Stimulated activated CD4-positive, alpha-beta T cell treated with anti-CD3 and anti-CD28 coated beads, Interleukin-4, amount 100 ng/mL, for 48 hours (primary cell): Measurements from ENCODE around the gene GALNT10.

ENCODE experiments used
- DNase-seq, 2 donors: peaks; one replicate each; pipeline ENCODE4 v3.0.0-alpha.2; 2020; ENCODE audit warnings: low read depth in 2 of 2

The GALNT10 gene

DNA sequence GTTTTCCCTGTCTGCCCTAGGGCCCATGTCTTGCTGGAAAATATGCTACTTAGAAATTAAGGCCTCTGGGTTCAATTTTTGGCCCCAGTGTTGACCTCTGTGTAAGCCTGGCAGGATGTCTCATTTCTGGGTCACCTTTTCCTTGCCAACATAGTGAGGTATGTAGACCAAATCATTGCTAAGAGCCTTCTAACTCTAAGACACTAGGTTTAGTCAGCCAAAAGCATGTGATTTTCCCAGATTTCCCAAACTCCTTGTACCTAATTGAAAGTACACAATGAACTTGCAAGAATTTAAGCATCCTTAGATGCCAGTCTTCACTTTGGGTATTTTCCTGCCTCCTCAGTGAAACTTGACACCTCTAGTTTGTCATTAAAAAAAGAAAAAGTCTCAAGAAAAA is 77.0 kb downstream of the GALNT10 start:
- no peak for DNase-seq

DNA sequence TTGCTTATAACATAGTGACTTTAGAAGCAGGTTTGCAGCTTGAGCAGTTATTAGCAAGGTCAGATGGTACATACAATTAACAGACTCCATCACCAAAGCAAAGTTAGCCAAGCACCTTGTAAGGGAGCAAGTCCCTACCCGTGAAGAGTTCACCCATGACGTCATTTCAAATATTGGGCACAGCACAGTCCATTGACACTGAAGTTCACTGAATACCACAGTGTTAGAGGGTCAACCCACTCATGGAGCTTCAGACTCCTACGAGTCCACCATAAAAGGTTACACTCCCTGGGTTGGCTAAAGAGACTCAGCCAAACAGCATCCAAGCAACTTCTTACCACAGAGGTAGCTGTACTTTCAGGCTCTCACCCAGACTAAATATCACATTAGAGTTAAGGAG is 77.5 kb downstream of the GALNT10 start:
- DNase-seq: no peak

DNA sequence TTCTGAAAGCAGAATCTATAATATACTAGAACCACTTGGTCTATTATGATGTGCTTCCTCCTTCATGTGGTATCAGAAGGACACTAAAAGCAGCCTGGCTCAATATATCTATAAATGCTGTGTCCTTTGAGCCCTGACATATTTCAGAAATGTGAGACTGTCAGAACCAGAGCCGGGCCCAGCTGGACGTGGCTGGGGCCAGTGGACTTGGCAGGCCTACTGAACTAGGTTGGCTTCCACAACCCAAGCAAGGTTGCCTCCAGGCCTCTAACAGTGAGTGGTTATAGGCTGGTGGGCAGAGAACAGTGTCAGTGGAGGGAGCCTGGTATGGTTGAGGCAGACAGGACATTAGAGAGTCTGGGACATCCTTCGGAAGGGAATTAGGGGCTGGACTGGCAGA is 78.9 kb downstream of the GALNT10 start:
- DNase-seq: no peak

DNA sequence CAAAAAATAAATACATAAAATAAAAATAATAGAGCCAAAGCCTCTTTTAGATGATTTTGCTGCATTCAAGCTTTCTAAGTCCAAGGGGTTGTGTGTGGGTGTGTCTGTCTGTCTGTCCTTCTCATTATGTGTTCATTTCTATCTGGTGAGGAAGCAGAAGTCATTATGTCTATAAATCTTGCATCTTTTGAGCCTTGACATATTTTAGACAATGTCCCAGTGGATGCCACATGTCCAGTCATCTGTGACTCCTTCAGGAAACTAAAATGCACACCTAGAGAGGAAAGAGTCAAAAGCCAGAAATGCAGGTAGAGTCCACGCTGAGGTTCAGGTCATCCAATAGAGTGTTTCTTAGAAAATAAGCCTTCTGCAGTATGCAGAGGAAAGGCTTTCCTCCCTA is 80.9 kb downstream of the GALNT10 start:
- no peak for DNase-seq

DNA sequence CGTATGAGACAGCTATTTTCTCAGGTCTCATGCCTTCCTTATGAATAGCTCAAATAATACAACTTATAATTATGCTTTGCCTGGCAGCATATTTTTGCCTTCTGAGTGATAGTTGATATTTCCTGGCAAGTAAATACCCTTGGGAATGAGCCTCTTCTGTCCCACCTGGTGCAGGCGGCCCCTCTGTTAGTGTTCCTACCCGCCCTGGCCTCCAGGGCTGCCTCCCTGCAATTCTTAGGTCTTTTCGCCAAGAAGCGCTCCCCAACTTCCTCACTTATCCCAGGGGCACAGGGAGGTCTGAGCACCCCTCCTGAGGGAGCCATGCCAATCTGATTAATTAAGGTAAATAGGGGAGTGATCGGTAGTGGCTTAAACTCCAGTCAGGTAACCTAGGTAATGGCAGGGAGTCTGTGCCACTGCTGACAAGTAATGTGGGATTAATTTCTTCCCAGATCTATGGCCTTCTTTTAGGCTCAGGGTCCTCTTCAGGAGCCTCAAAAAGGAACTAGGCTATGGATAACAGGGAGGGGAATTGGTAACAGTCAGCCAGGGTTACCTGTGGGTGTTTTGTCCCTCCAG is 81.5 kb downstream of the GALNT10 start:
- DNase-seq: no peak

DNA sequence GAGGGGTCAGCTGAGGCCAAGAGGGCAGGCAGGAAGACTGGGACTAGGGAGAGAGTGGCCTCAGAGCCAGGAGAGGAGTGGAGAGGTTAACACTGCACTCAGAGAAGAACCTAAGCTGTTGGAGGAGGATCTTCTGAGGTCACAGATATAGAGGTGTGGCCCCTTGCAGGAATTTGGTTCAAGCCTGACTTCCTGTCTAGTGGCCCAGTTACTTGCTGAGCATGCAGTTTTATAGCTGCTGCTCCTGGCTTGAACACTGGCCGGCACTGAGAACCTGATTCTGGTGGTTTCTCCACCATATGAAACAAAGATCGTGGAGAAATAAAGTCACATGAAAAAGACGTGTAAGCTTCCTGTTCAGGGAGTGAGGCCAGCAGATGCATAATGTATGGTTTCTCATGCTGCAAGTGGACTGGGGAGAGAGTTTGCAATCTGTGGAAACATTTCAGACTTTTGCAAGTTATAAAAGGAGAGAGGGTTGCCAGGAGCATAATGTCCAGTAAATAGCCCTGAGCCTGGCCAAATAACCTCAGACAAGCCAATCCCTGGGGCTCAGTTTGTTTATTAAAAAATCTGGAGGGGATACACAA is 82.6 kb downstream of the GALNT10 start:
- DNase-seq: no peak

DNA sequence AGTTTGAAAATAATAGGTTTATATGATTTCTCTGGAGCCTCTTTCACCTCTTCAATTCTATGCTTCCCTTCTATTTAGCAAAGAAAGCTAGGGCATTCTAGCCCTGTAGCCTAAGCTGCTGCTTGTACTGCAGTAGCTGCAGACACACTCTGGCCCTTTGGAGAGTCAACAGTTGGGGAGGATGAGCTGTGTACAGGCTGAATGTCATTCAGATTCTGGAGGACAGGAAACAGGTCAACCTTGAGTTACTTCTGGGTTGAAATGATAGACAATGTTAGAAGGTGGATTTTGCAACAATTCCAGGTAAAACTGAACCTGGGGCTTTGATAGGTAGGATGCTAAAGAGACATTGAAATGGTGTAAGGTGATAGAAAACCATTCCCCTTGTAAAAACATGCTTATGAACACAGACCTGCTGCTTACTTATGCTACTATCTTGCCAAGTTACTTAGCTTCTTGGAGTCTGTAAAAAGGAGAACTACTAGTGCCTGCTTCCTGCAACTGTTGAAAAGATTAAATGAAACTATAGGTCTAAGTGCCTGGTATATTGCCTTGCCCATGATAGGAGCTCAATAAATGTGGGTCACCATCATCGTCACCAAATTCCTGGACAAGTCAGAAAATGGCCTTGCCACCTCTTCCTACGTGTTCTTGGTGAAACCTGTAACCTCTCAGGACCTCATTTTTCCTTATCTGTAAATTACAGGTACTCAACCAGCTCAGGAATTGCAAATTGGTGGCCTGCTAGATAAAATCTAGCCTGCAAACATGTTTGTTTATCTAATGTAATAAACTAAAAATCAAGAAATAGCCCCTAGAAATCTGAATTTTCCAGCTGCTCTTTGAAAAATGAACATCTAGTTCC is 83.7 kb downstream of the GALNT10 start:
- no peak for DNase-seq

DNA sequence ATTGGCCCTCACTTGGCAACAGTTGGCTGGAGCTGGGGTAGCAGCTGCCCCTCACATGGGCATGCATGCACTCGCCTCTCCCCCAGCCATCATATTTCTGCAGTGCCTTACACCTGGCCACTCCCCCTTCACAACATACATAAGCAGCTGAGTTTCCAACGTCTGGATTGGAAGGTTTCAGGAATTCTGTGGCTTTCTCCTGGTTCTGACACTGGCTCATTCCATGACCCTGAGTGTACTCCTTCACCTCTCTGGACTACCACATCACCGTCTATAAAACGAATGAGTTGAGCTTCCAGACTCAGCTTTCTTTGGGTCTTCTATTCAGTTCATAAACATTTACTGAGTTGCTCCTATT is 84.3 kb downstream of the GALNT10 start:
- no peak for DNase-seq

DNA sequence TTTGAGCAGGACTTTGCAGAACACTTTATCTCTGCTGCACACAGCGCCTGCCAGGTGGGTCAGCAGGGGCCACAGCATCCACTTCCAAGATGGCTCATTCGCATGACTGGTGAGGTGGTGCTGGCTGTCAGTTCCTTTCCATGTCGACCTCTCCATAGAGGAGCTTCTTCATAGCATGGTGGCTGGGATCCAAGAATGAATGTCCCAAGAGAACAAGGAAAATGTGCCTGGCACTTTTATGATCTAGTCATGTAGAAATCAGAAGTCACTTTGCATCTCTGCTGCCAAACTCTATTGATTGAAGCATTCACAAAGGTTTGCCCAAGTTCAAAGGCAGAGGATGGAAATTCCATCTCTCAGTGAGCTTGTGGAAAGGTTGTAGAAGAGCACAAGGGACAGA is 85.0 kb downstream of the GALNT10 start:
- no peak for DNase-seq

DNA sequence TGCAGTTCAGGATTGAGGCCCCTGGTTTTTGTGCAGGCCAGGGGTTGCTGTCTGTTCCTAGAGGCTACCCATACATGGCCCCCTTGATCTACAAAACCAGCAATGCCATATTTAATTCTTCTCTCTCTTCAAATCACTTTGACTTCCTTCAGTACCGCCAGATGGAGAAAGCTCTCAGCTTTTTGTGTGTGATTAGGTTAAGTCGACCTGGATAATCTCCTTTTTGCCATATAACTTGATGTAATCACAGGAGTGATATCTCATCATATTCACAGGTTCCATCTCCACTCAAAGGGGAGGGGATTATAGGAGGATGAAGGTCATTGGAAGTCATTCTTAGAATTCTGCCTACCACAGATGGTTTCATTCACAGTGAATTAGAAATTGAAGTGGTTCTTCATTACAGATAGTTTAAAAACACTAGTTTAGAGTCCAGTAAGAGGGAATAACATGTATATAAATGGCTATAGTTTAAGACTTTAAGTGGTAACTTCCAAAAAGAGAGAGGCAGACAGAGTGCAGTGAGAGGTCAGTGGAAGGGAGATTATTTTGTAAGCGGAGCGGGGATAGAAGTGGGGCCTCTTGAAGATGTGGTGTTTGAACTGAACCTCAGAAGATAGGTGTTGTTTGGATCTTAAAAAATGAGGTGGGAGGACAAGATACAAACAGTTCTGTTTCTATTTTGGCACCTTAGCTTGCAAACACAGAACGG is 85.9 kb downstream of the GALNT10 start:
- no peak for DNase-seq

DNA sequence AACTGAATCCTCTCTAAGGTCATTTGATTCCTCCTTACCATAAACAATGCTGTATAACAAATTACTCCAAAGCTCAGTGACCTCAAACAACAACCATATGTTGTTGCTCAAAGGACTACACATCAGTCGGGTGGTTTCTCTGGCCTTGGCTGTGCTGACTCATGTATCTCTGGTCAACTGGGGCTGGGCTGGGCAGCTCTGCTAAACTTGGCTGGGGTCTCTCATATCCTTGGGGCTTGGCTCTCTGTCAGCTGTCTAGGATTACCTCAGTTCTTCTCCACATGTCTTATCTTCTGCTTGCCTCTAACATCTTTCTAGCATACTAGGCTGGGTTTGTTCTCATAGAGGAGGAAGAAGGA is 86.4 kb downstream of the GALNT10 start:
- no peak for DNase-seq

DNA sequence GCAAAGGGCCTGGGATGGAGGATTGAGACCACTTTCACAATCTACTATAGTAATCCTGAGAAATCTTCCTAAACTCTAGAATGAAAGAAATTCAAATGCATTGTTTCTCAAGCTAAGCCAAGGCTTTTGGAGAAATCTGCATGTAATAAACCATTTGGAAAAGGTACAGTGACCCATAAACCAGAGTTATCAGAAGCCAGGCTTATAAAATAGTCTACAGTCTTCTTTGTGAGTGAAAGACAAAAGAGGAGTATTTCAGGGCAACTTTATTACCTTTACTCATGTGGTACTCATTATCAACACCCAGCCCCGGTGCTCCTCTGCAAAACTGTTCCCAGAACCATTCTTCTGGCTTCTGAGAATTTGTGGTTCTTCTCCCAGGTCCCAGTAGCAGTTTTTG is 87.0 kb downstream of the GALNT10 start:
- no peak for DNase-seq

DNA sequence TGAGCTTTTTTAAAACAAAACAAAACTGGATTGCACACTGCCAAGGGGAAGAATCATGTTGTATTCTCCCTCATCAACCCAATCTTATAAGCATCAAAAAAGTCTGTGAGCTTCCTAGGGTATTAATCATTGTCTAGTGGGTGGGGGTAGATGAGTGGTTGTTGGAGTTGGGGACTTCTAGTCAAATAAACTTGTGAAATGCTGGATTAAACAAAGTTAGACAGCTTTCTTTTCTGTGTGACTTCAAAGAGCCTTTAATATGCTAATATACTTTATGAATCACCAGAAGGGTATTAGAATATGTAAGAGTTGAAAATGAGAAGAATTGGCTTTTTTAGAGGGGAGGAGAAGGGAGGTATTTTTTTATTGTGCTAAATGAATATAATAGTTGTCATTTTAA is 87.7 kb downstream of the GALNT10 start:
- DNase-seq: no peak

DNA sequence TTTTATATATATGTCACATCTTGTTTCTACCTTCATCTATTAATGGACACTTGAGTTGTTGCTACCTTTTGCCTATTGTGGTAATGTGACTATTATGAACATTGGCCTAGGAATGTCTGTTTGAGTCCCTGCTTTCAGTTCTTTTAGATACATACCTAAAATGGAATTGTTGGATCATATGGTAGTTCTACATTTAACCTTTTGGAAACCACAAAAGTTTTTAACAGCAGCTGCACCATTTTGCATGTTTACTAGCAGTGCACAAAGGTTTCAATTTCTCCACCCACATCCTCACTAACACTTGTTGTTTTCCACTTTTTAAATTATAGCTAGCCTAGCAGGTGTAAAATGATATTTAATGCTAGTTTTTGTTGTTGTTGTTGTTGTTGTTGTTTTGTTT is 88.4 kb downstream of the GALNT10 start:
- no peak for DNase-seq

DNA sequence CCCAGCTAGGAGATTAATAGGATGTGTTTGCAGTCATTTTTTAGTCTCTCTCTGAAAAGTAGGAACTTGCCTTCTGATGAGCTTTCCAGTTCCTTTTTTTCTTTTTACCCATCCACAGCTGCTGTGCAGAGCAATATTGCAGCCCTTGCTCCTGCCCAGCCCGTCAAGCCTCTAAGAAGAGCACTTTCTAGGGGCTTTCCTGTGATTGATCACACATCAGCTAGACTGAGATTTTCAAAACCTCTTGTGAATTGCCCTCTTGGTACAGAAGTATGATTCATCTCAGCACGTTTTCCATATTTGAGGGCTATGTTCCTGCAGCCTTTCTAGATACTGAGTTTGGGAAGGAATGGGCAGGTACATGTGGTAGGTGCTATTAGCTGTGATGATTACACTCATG is 93.9 kb downstream of the GALNT10 start:
- DNase-seq: no peak

DNA sequence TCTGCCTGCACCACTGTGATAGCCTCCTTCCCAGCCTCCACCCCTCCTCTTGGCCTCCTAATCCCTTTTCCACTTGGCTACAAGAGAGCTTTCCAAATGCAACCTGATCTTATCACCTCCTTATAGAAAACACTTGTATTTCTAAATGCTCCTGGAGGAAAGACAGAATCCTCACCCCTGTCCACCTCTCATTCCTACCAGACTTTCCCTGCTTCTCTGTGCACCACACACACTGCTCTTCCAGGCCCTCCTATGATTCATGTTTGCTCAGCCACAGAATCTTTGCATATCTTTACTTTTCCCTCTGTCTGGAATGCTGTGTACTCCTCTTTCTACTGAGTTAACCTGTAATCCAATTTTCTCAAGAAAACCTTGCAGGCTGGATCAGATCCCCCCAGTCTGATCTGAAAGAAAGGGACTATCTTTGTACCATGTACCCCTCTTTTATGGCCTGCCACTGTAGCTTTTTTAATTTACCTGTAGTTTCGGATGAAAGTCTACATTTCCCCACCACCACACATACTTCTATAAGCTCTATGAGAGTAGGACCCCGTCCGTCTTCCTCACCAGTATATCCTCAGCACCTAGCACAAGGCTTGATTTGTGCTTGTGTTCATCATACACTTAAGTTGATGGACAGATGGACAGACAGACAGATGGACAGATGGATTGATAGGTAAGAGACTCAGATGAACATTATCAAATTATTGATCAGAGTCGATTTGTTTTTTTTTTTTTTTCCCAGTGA is 95.3 kb downstream of the GALNT10 start:
- no peak for DNase-seq

DNA sequence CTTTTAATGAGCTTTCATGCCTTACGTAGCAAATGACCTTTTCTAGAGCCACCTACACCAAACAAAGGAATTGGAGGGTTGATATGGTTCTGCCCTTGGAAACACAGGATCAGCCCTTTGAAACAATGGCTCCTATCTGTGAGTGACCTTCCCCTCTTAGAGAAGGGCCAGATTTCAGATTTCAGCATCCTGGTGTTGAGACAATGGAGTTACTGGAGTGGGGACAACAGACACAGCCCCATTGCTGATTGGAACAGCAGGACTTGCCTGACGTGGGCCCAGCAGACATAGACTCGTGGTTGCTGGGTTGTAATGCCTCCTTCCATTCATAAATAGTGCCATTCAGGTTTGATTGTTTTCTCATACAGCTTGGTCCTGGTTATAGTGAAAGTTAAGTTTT is 96.0 kb downstream of the GALNT10 start:
- DNase-seq: no peak

DNA sequence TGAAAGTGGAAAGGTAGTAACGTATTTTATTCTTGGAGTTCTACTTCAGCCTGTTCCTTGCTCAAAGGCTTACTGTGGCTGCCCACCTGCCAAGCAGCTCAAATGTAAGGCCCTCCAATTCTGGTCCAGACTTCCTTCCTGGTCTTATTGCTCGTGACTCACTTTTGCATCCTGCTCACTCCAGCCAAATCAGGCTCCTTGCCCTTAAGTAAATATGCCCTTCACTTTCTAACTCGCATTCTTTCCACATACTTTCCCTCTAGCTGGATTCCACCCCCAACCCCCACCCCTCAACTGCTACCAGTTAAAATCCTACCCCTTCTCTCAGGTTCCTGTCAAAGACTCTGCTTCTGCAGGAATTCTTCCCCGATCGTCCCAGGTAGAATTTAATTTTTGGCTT is 96.6 kb downstream of the GALNT10 start:
- no peak for DNase-seq

DNA sequence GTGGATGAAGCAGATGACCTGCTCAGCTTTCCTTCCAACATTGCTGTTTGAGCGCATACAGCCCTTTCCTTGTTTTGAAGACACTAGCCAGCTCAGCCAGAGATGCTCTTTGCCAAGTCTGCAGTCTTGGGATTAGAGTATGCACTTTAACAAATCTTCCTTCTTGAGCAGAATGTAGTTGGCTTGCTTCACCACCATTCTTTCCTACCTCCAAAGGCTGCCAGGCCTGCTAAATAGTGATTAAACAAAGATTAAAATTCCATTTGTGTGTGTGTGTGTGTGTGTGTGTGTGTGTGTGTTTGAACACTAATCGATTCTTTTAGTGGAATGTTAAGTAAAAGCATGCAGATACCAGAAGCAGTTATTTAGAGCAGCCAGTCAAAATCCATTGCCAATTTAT is 97.6 kb downstream of the GALNT10 start:
- no peak for DNase-seq

DNA sequence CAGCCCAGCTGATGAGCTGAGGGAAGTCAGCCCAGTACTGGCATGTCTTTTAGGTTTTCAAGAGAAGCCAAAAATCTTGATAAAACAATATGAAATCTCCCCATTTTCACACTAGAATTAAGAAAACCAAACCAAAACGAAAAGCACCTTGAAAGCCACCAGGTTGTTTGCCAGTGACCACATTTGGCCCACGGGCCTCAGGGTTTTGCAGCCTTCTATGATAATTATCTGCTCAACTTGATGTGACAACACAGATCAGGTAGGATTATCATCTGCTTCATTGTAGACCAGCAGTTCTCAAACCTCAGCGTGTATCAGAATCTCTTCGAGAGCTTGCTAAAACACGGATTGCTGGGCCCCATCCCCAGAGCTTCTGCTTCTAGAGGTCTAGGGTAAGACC is 101.4 kb downstream of the GALNT10 start:
- DNase-seq: no peak

DNA sequence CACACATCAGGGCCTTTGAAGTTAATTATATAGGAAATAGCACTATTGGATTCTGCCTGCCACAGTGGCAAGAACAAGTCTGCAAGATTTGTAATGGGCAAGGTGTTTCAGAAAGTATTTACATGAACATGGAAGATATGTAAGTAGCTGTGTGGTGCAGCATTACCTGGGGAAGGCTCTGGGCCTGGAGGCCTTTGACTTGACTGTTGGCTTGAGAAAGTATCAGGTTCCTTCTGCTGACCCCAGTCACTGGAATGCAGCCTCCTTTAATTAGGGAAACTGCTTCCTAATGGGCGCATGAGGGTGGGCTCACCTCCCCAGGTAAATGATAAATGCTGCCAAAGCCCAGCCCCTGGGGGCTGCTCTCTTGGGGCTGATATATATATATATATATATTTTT is 102.7 kb downstream of the GALNT10 start:
- DNase-seq: no peak

DNA sequence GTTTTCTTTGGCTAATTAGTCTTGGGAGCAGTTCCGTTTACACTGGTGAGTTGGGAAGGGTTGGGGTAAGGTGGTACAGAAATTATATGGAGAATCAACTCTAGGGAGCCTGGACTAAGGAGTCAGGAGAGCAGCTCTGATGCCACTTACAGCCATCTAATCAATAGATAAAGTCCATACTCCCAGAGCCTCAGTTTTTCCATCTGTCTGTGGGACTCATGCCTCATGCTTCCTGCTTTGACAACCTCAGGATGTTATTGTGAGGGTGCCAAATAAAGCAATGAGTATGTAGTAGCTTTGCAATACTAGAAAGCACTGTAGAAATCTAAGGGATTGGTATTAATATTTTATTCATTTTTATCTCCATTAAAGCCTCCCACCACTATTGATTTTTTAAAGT is 105.0 kb downstream of the GALNT10 start:
- no peak for DNase-seq
